ENCODE measurements around the gene ADGRG6. TPM values are rescaled to one million over a fixed set of nuclear protein-coding genes. Genes with fewer than 3 reads are reported as not detected.

ADGRG6 gene
- total and polyA plus RNA-seq, 2 of the 8 experiments (the other 6 are each of a cell fraction or from before 2014, with no cell fraction given), result 1.1 to 6.2 TPM

- H2BK20ac ChIP-seq (ENCODE audit: low read length), result no peak overlapping the region
- DNase-seq (ENCODE audit: low read depth in 1 of 2, low spot score in 2 of 2) (no peak), FAIRE-seq (no peak)
- H2BK5ac ChIP-seq (ENCODE audit: low read depth, low read length), result no peak overlapping the region
- no peak overlapping the region for H3K4me2 ChIP-seq (ENCODE audit: insufficient read depth in 1 of 2, low read depth in 2 of 2, low read length in 2 of 2)
- WGBS, 2 experiments (ENCODE audit: extremely low coverage in 1 of 2, insufficient coverage in 1 of 2, insufficient read length in 1 of 2, insufficient replicate concordance in 2 of 2, low coverage in 1 of 2, low lambda C conversion rate in 2 of 2, missing lambda C conversion rate in 1 of 2), result 85% methylated on average over 1 of the region's 1 CpG; no CpG with 5 or more reads in 1 of the 2 experiments
- H3K4ac ChIP-seq (replicated peaks; ENCODE audit: insufficient read length, low read depth, low read length), result no peak overlapping the region
- H3K79me1 ChIP-seq (ENCODE audit: low read depth, low read length), result no peaks in the 10 kb centered on the region
- H2AFZ ChIP-seq (ENCODE audit: low read length), result no peak overlapping the region
- POLR2A ChIA-PET (ENCODE audit: partially characterized antibody), result no interaction called here
- H4K20me1 ChIP-seq (replicated peaks in 1 of 2; ENCODE audit: control insufficient read depth in 1 of 2, insufficient read depth in 2 of 2, low read length in 2 of 2), result no peaks in the 10 kb centered on the region
- no peak overlapping the region for H3K18ac ChIP-seq (ENCODE audit: extremely low read depth, low read length)
- no peak overlapping the region for H3K14ac ChIP-seq (ENCODE audit: insufficient read length)
- H2BK15ac ChIP-seq (ENCODE audit: low read length), result no peak overlapping the region
- H3K23ac ChIP-seq (ENCODE audit: insufficient read length), result no peak overlapping the region
- no peak overlapping the region for H2BK12ac ChIP-seq (ENCODE audit: low read depth, low read length)
- H4K8ac ChIP-seq (ENCODE audit: extremely low read depth, insufficient read depth, low read length), result no peak overlapping the region
- H3K23me2 ChIP-seq (ENCODE audit: low read depth, low read length), result no peaks in the 10 kb centered on the region
- H4K5ac ChIP-seq (ENCODE audit: insufficient read length, low read depth, low read length), result no peak overlapping the region
- H3K79me2 ChIP-seq (ENCODE audit: control insufficient read depth in 1 of 2, insufficient read depth in 2 of 2, low read length in 2 of 2), result no peaks in the 10 kb centered on the region
- no peak overlapping the region for H3K9ac ChIP-seq (replicated peaks in 1 of 4; ENCODE audit: extremely low read depth in 1 of 4, low read depth in 3 of 4, low read length in 3 of 4)
- H3K4me3 ChIP-seq (ENCODE audit: extremely low read depth in 1 of 4, insufficient read depth in 2 of 4, low read depth in 3 of 4, low read length in 4 of 4), result no peak overlapping the region
- no peaks in the 10 kb centered on the region for H3K9me3 ChIP-seq (ENCODE audit: insufficient read depth in 2 of 2, low read depth in 1 of 2, low read length in 1 of 2)
- no peak overlapping the region for H3K56ac ChIP-seq (replicated peaks; ENCODE audit: insufficient read length, low read depth, low read length)
- H3K4me1 ChIP-seq (replicated peaks in 1 of 4; ENCODE audit: control insufficient read depth in 3 of 4, insufficient read depth in 4 of 4, low read length in 3 of 4), result no peaks in the 10 kb centered on the region
- CTCF ChIA-PET (ENCODE audit: partially characterized antibody), result no interaction called here
- H2AK5ac ChIP-seq (ENCODE audit: low read depth, low read length), result no peak overlapping the region
- H3K27ac ChIP-seq (ENCODE audit: low read depth, low read length), result no peak overlapping the region
- no peak overlapping the region for H2BK120ac ChIP-seq (replicated peaks; ENCODE audit: low read depth, low read length)
- H4K91ac ChIP-seq (replicated peaks; ENCODE audit: insufficient read length, low read length), result no peak overlapping the region
- H3K36me3 ChIP-seq (ENCODE audit: control insufficient read depth in 2 of 4, insufficient read depth in 4 of 4, low read length in 3 of 4), result no peaks in the 10 kb centered on the region
- H3K27me3 ChIP-seq (replicated peaks in 1 of 4; ENCODE audit: control insufficient read depth in 3 of 4, extremely low read depth in 1 of 4, insufficient read depth in 3 of 4, low read length in 3 of 4), result no peaks in the 10 kb centered on the region
- no peak for TF ChIP-seq CHD7 (IDR thresholded peaks at IDR 0.05; ENCODE audit: insufficient replicate concordance, low read length)
These were observed 17.4 kb upstream of the ADGRG6 start for GRCh38 chr6:142284419-142284818.

Measured in H1 (cell line).